ENCODE results near the gene FN3KRP. TPM values are rescaled to one million over a fixed set of nuclear protein-coding genes. Genes with fewer than 3 reads are reported as not detected.
A peak's percentile ranks its signal among the peaks of the same experiment; 100 is the strongest.

FN3KRP gene
- total and polyA plus RNA-seq, 2 of the 13 experiments (the other 11 are each of a cell fraction or from before 2014, with no cell fraction given), result 22.4 to 28.2 TPM

GRCh38 chr17:82737967-82738877 lies 21.7 kb downstream of the FN3KRP start (continued):
- TF ChIP-seq ZNF687 (CRISPR knock-in tag; IDR thresholded peaks at IDR 0.05) (peak; percentile 100), ZFP1 (CRISPR knock-in tag; IDR thresholded peaks at IDR 0.05) (peak; percentile 99), ZGPAT (CRISPR knock-in tag; IDR thresholded peaks at IDR 0.05) (peak; percentile 100), ZNF512B (CRISPR knock-in tag; IDR thresholded peaks at IDR 0.05; ENCODE audit: borderline replicate concordance) (peak; percentile 96; the same call in 1 of the 2 replicates), ZNF431 (CRISPR knock-in tag; IDR thresholded peaks at IDR 0.05; ENCODE audit: borderline replicate concordance, low read depth) (peak; percentile 98), ZNF260 (CRISPR knock-in tag; IDR thresholded peaks at IDR 0.05; ENCODE audit: borderline replicate concordance, low read depth) (0 out of 2 replicates have a peak, but pooled peaks have one; percentile 20), AHDC1 (CRISPR knock-in tag; IDR thresholded peaks at IDR 0.05; ENCODE audit: borderline replicate concordance) (peak; percentile 87; the same call in 1 of the 2 replicates)
